Neuronal stem cell (in vitro differentiated cells): Measurements from ENCODE around the gene PTRH2.

Source experiments
- DNase-seq: peaks from one replicate; pipeline ENCODE4 v3.0.0-alpha.2; 2013; ENCODE audit warnings: low spot score
- H2AFZ ChIP-seq: one replicate; pipeline ENCODE4 v1.6.1; 2013; ENCODE audit warnings: mild to moderate bottlenecking, low read length, inconsistent platforms
- H2AK5ac ChIP-seq: 2 replicates; pipeline ENCODE4 v1.6.1; 2013; ENCODE audit warnings: low read depth, mild to moderate bottlenecking, inconsistent platforms, low read length, moderate library complexity, mixed read lengths
- H2BK120ac ChIP-seq: 2 replicates; pipeline ENCODE4 v1.6.1; 2013; ENCODE audit warnings: low read depth, mild to moderate bottlenecking, inconsistent platforms, low read length, moderate library complexity, mixed read lengths
- H2BK12ac ChIP-seq: one replicate; pipeline ENCODE4 v1.6.1; 2013; ENCODE audit warnings: low read length, inconsistent platforms
- H2BK15ac ChIP-seq: 2 replicates; pipeline ENCODE4 v1.6.1; 2013; ENCODE audit warnings: mild to moderate bottlenecking, low read length, inconsistent platforms, mixed read lengths
- H2BK5ac ChIP-seq: one replicate; pipeline ENCODE4 v1.6.1; 2013; ENCODE audit warnings: inconsistent platforms, mild to moderate bottlenecking, low read length, moderate library complexity
- H3K14ac ChIP-seq: one replicate; pipeline ENCODE4 v1.6.1; 2013; ENCODE audit warnings: low read length, inconsistent platforms
- H3K18ac ChIP-seq: 2 replicates; pipeline ENCODE4 v1.6.1; 2013; ENCODE audit warnings: low read length, inconsistent platforms
- H3K23ac ChIP-seq: 2 replicates; pipeline ENCODE4 v1.6.1; 2013; ENCODE audit warnings: low read depth, mild to moderate bottlenecking, mixed read lengths, low read length, inconsistent platforms; ENCODE audit not compliant: poor library complexity
- H3K27ac ChIP-seq: replicated peaks from 3 replicates; pipeline ENCODE4 v1.5.1; 2013; ENCODE audit warnings: low read length, inconsistent platforms
- H3K27me3 ChIP-seq, 3 experiments: 2 replicates each; pipeline ENCODE4 v1.6.1; 2013; ENCODE audit warnings: low read length in 3 of 3, mild to moderate bottlenecking in 2 of 3, inconsistent platforms in 1 of 3, low read depth in 1 of 3, mixed read lengths in 1 of 3, moderate library complexity in 1 of 3; ENCODE audit not compliant: control insufficient read depth in 3 of 3, insufficient read depth in 3 of 3
- H3K36me3 ChIP-seq, 2 donors: replicated peaks in 1 of 2; 2 replicates each; pipeline ENCODE4 v1.6.1; 2013; ENCODE audit warnings: low read length in 2 of 2; ENCODE audit not compliant: control insufficient read depth in 2 of 2, insufficient read depth in 2 of 2
- H3K4ac ChIP-seq: 2 replicates; pipeline ENCODE4 v1.6.1; 2013; ENCODE audit warnings: inconsistent platforms, mild to moderate bottlenecking, low read length, moderate library complexity
- H3K4me1 ChIP-seq, 2 donors: 1 replicate in 1 of 2; 2 replicates in 1 of 2; pipeline ENCODE4 v1.6.1; 2013; ENCODE audit warnings: low read length in 2 of 2, low read depth in 1 of 2; ENCODE audit not compliant: control insufficient read depth in 2 of 2, insufficient read depth in 1 of 2
- H3K4me2 ChIP-seq: one replicate; pipeline ENCODE4 v1.6.1; 2013; ENCODE audit warnings: mild to moderate bottlenecking, low read length, inconsistent platforms; ENCODE audit not compliant: insufficient read depth, poor library complexity, severe bottlenecking
- H3K4me3 ChIP-seq, 2 donors: 2 replicates each; pipeline ENCODE4 v1.5.1; 2013; ENCODE audit warnings: low read length in 2 of 2, mild to moderate bottlenecking in 2 of 2, inconsistent platforms in 1 of 2, moderate library complexity in 1 of 2
- H3K79me1 ChIP-seq: one replicate; pipeline ENCODE4 v1.6.1; 2013; ENCODE audit warnings: low read depth, mild to moderate bottlenecking, inconsistent platforms, low read length, moderate library complexity
- H3K9ac ChIP-seq: one replicate; pipeline ENCODE4 v1.6.1; 2013; ENCODE audit warnings: mild to moderate bottlenecking, low read depth, low read length, inconsistent platforms; ENCODE audit not compliant: poor library complexity
- H3K9me3 ChIP-seq, 2 donors: replicated peaks in 1 of 2; 2 replicates each; pipeline versions ENCODE3 to v1.6.1; 2013; ENCODE audit warnings: low read length in 2 of 2, mild to moderate bottlenecking in 2 of 2, inconsistent platforms in 1 of 2, low read depth in 1 of 2, mixed read lengths in 1 of 2, moderate library complexity in 1 of 2; ENCODE audit not compliant: control insufficient read depth in 2 of 2, insufficient read depth in 1 of 2
- H4K8ac ChIP-seq: one replicate; pipeline ENCODE4 v1.6.1; 2013; ENCODE audit warnings: low read depth, mild to moderate bottlenecking, inconsistent platforms, low read length, moderate library complexity
- H4K91ac ChIP-seq: one replicate; pipeline ENCODE4 v1.6.1; 2013; ENCODE audit warnings: low read length, low read depth, mild to moderate bottlenecking, inconsistent platforms; ENCODE audit not compliant: poor library complexity
- WGBS, 2 donors: extraction: QIAGEN DNeasy Blood & Tissue Kit; methylation state at CpG; one replicate each; pipeline ENCODE4 v1.1.7; 2013; ENCODE audit warnings: missing lambda C conversion rate in 2 of 2, mixed read lengths in 1 of 2; ENCODE audit not compliant: insufficient read length in 2 of 2, insufficient replicate concordance in 1 of 2; ENCODE audit errors: extremely low coverage in 2 of 2; 5-methylcytosine and 5-hydroxymethylcytosine counted together

The PTRH2 gene

GRCh38 chr17:59678918-59679317, 28.3 kb downstream of the PTRH2 start:
- Histone ChIP-seq H3K4me1 (no peaks in the 10 kb centered on the region), H2BK5ac (no peak overlapping the region), H3K4ac (no peak overlapping the region), H2AK5ac (no peak overlapping the region), H3K9ac (no peak overlapping the region), H2AFZ (no peak overlapping the region), H3K27me3 (no peaks in the 10 kb centered on the region), H3K23ac (no peak overlapping the region), H3K14ac (no peak overlapping the region), H3K27ac (no peak overlapping the region), H3K79me1 (no peaks in the 10 kb centered on the region), H3K36me3 (peaks cover 31 to 100% of the 10 kb centered on the region in 2 donors), H3K4me3 (no peak overlapping the region), H3K9me3 (no peaks in the 10 kb centered on the region), H4K8ac (no peak overlapping the region), H2BK12ac (no peak overlapping the region), H2BK15ac (no peak overlapping the region), H3K4me2 (no peak overlapping the region), H3K18ac (no peak overlapping the region), H2BK120ac (no peak overlapping the region), H4K91ac (no peak overlapping the region)
- WGBS, 2 donors, result no CpG with 5 or more reads among the region's 2 CpGs
- no peak for DNase-seq

GRCh38 chr17:59676716-59677115, 30.5 kb downstream of the PTRH2 start:
- DNase-seq, result no peak
- Histone ChIP-seq H3K4ac (no peak overlapping the region), H3K9ac (no peak overlapping the region), H2BK15ac (no peak overlapping the region), H4K91ac (no peak overlapping the region), H3K27me3 (no peaks in the 10 kb centered on the region), H3K23ac (no peak overlapping the region), H3K18ac (no peak overlapping the region), H3K4me3 (no peak overlapping the region), H3K36me3 (peaks cover 18 to 100% of the 10 kb centered on the region in 2 donors), H2BK5ac (no peak overlapping the region), H2AK5ac (no peak overlapping the region), H3K14ac (no peak overlapping the region), H4K8ac (no peak overlapping the region), H2AFZ (no peak overlapping the region), H2BK12ac (no peak overlapping the region), H3K4me1 (no peaks in the 10 kb centered on the region), H3K9me3 (no peaks in the 10 kb centered on the region), H3K4me2 (no peak overlapping the region), H2BK120ac (no peak overlapping the region), H3K79me1 (no peaks in the 10 kb centered on the region), H3K27ac (no peak overlapping the region)
- no CpG with 5 or more reads among the region's 7 CpGs for WGBS, 2 donors

- Histone ChIP-seq H2BK15ac (no peak overlapping the region), H3K9ac (no peak overlapping the region), H3K4ac (no peak overlapping the region), H4K8ac (no peak overlapping the region), H2BK12ac (no peak overlapping the region), H2BK5ac (no peak overlapping the region), H3K4me2 (no peak overlapping the region), H4K91ac (no peak overlapping the region), H2BK120ac (no peak overlapping the region), H3K18ac (no peak overlapping the region), H3K23ac (no peak overlapping the region), H3K36me3 (peaks cover 15 to 100% of the 10 kb centered on the region in 2 donors), H3K9me3 (no peaks in the 10 kb centered on the region), H3K4me1 (no peaks in the 10 kb centered on the region), H2AFZ (no peak overlapping the region), H3K79me1 (no peaks in the 10 kb centered on the region), H3K14ac (no peak overlapping the region), H3K27me3 (no peaks in the 10 kb centered on the region), H3K4me3 (no peak overlapping the region), H2AK5ac (no peak overlapping the region), H3K27ac (no peak overlapping the region)
- no peak for DNase-seq
- WGBS, 2 donors, result no CpG with 5 or more reads among the region's 1 CpG
Measured at GRCh38 chr17:59675231-59675630, 32.0 kb downstream of the PTRH2 start.

GRCh38 chr17:59671386-59671785, 35.8 kb downstream of the PTRH2 start:
- peaks cover 8 to 100% of the 10 kb centered on the region in 2 donors for H3K36me3 ChIP-seq
- no peak for DNase-seq
- H3K18ac ChIP-seq, result no peak overlapping the region
- H3K27me3 ChIP-seq, result no peaks in the 10 kb centered on the region
- H3K9me3 ChIP-seq, result no peaks in the 10 kb centered on the region
- no CpG with 5 or more reads among the region's 1 CpG for WGBS, 2 donors
- H2BK5ac ChIP-seq, result no peak overlapping the region
- no peak overlapping the region for H2BK12ac ChIP-seq
- no peak overlapping the region for H4K8ac ChIP-seq
- H3K4me2 ChIP-seq, result no peak overlapping the region
- H3K4me1 ChIP-seq, result no peaks in the 10 kb centered on the region
- H2AFZ ChIP-seq, result no peak overlapping the region
- no peak overlapping the region for H2AK5ac ChIP-seq
- no peaks in the 10 kb centered on the region for H3K79me1 ChIP-seq
- H3K4ac ChIP-seq, result no peak overlapping the region
- no peak overlapping the region for H3K23ac ChIP-seq
- no peak overlapping the region for H3K14ac ChIP-seq
- H4K91ac ChIP-seq, result no peak overlapping the region
- H2BK120ac ChIP-seq, result no peak overlapping the region
- H3K4me3 ChIP-seq, result no peak overlapping the region
- no peak overlapping the region for H3K9ac ChIP-seq
- H3K27ac ChIP-seq, result no peak overlapping the region
- H2BK15ac ChIP-seq, result no peak overlapping the region
